ENCODE data around the gene GALNT16. TPM values are rescaled to one million over a fixed set of nuclear protein-coding genes. Genes with fewer than 3 reads are reported as not detected.

GALNT16 gene
- total RNA-seq, 4 donors from 2014 or later = 8.3 to 11.7 (median 10.7) TPM

- 71 to 74% methylated on average over 7 of the region's 7 CpGs for WGBS, 2 donors
- TF ChIP-seq EP300 (IDR thresholded peaks at IDR 0.05) = no peak
- TF ChIP-seq CTCF (IDR thresholded peaks at IDR 0.05) = no peak
- no peak for TF ChIP-seq POLR2A (IDR thresholded peaks at IDR 0.05)
- DNase-seq (ENCODE audit: low spot score in 2 of 2) = no peak
- H3K27ac ChIP-seq = no peak overlapping the region
- no peaks in the 10 kb centered on the region for H3K9me3 ChIP-seq
- H3K27me3 ChIP-seq = no peaks in the 10 kb centered on the region
- peaks cover 0 to 8% (median 3%) of the 10 kb centered on the region in 4 donors for H3K4me1 ChIP-seq
- no peak overlapping the region for H3K4me3 ChIP-seq
- no peaks in the 10 kb centered on the region for H3K36me3 ChIP-seq
Measured at GRCh38 chr14:69360438-69361108, 100.6 kb downstream of the GALNT16 start.

GRCh38 chr14:69363055-69363454 lies 103.1 kb downstream of the GALNT16 start:
- Histone ChIP-seq H3K36me3 (no peaks in the 10 kb centered on the region), H3K4me1 (peaks cover 0 to 7% (median 1%) of the 10 kb centered on the region in 4 donors), H3K4me3 (no peak overlapping the region), H3K27me3 (no peaks in the 10 kb centered on the region), H3K9me3 (no peaks in the 10 kb centered on the region), H3K27ac (no peak overlapping the region)
- TF ChIP-seq EP300 (IDR thresholded peaks at IDR 0.05) = no peak
- no peak for TF ChIP-seq POLR2A (IDR thresholded peaks at IDR 0.05)
- peak in 4 of 5 experiments; percentile 14 to 61 (median 36) for TF ChIP-seq CTCF (IDR thresholded peaks at IDR 0.05)
- 35 to 44% methylated on average over 9 of the region's 9 CpGs for WGBS, 2 donors
- DNase-seq (ENCODE audit: low spot score in 2 of 2) = peak in 1 of 2 donors; percentile 17

GRCh38 chr14:69363964-69364363 lies 104.0 kb downstream of the GALNT16 start:
- TF ChIP-seq EP300 (IDR thresholded peaks at IDR 0.05) = no peak
- no peak for TF ChIP-seq POLR2A (IDR thresholded peaks at IDR 0.05)
- TF ChIP-seq CTCF (IDR thresholded peaks at IDR 0.05) = no peak
- Histone ChIP-seq H3K4me3 (no peak overlapping the region), H3K4me1 (peaks cover 0 to 7% (median 1%) of the 10 kb centered on the region in 4 donors), H3K36me3 (no peaks in the 10 kb centered on the region), H3K27ac (no peak overlapping the region), H3K27me3 (no peaks in the 10 kb centered on the region), H3K9me3 (no peaks in the 10 kb centered on the region)
- WGBS, 2 donors = 49 to 51% methylated on average over 4 of the region's 4 CpGs
- DNase-seq (ENCODE audit: low spot score in 2 of 2) = no peak

- peaks cover 0 to 7% (median 1%) of the 10 kb centered on the region in 4 donors for H3K4me1 ChIP-seq
- WGBS, 2 donors = 60 to 69% methylated on average over 2 of the region's 2 CpGs
- no peak for DNase-seq (ENCODE audit: low spot score in 2 of 2)
- no peaks in the 10 kb centered on the region for H3K9me3 ChIP-seq
- no peak for TF ChIP-seq POLR2A (IDR thresholded peaks at IDR 0.05)
- TF ChIP-seq EP300 (IDR thresholded peaks at IDR 0.05) = no peak
- TF ChIP-seq CTCF (IDR thresholded peaks at IDR 0.05) = no peak
- H3K4me3 ChIP-seq = no peak overlapping the region
- H3K27me3 ChIP-seq = no peaks in the 10 kb centered on the region
- H3K27ac ChIP-seq = no peak overlapping the region
- no peaks in the 10 kb centered on the region for H3K36me3 ChIP-seq
Measured at GRCh38 chr14:69364378-69364777, 104.4 kb downstream of the GALNT16 start.

- TF ChIP-seq CTCF (IDR thresholded peaks at IDR 0.05) = no peak
- no peak for TF ChIP-seq POLR2A (IDR thresholded peaks at IDR 0.05)
- DNase-seq (ENCODE audit: low spot score in 2 of 2) = no peak
- no peaks in the 10 kb centered on the region for H3K27me3 ChIP-seq
- no peak overlapping the region for H3K27ac ChIP-seq
- no peak overlapping the region for H3K4me3 ChIP-seq
- no peaks in the 10 kb centered on the region for H3K9me3 ChIP-seq
- H3K36me3 ChIP-seq = no peaks in the 10 kb centered on the region
- H3K4me1 ChIP-seq = peaks cover 0 to 7% (median 1%) of the 10 kb centered on the region in 4 donors
- 43 to 56% methylated on average over 3 of the region's 3 CpGs for WGBS, 2 donors
Measured at GRCh38 chr14:69366069-69366468, 106.1 kb downstream of the GALNT16 start.

All from tibial nerve (tissue), 4 donors.